ENCODE data around the gene CEP78.

CEP78 gene

GRCh38 chr9:78245401-78245800 is 9.5 kb downstream of the CEP78 start:
- no peaks in the 10 kb centered on the region for H3K27me3 Mint-ChIP-seq
- no peak overlapping the region for H3K27ac Mint-ChIP-seq

GRCh38 chr9:78248635-78249034 is 12.8 kb downstream of the CEP78 start:
- no peaks in the 10 kb centered on the region for H3K27me3 Mint-ChIP-seq
- H3K9me3 Mint-ChIP-seq: no peaks in the 10 kb centered on the region
- no peak overlapping the region for H3K4me3 Mint-ChIP-seq
- H3K36me3 Mint-ChIP-seq: peaks cover 30% of the 10 kb centered on the region
- no peak overlapping the region for H3K27ac Mint-ChIP-seq
- H3K4me1 Mint-ChIP-seq: no peaks in the 10 kb centered on the region
- no peak for ATAC-seq (ENCODE audit: low read depth)
- DNase-seq (ENCODE audit: low spot score in 2 of 2): no peak

More at GRCh38 chr9:78245401-78245800, 9.5 kb downstream of the CEP78 start:
- Mint-ChIP-seq H3K36me3 (peaks cover 35% of the 10 kb centered on the region), H3K4me3 (no peak overlapping the region), H3K4me1 (no peaks in the 10 kb centered on the region), H3K9me3 (no peaks in the 10 kb centered on the region)
- DNase-seq (ENCODE audit: low spot score in 2 of 2) (no peak), ATAC-seq (ENCODE audit: low read depth) (no peak)

- no peaks in the 10 kb centered on the region for H3K27me3 Mint-ChIP-seq
- H3K4me3 Mint-ChIP-seq: no peak overlapping the region
- ATAC-seq (ENCODE audit: low read depth) (no peak), DNase-seq (ENCODE audit: low spot score in 2 of 2) (no peak)
- no peaks in the 10 kb centered on the region for H3K4me1 Mint-ChIP-seq
- no peak overlapping the region for H3K27ac Mint-ChIP-seq
- H3K9me3 Mint-ChIP-seq: no peaks in the 10 kb centered on the region
- H3K36me3 Mint-ChIP-seq: peaks cover 30% of the 10 kb centered on the region
These were observed 13.7 kb downstream of the CEP78 start for GRCh38 chr9:78249542-78249941.

GRCh38 chr9:78252616-78253015 is 16.7 kb downstream of the CEP78 start:
- Mint-ChIP-seq H3K9me3 (no peaks in the 10 kb centered on the region), H3K36me3 (peaks cover 26% of the 10 kb centered on the region), H3K4me3 (no peak overlapping the region), H3K27me3 (no peaks in the 10 kb centered on the region), H3K27ac (no peak overlapping the region), H3K4me1 (no peaks in the 10 kb centered on the region)
- DNase-seq (ENCODE audit: low spot score in 2 of 2): no peak
- ATAC-seq (ENCODE audit: low read depth): no peak

- H3K36me3 Mint-ChIP-seq: peaks cover 24% of the 10 kb centered on the region
These were observed 17.4 kb downstream of the CEP78 start for GRCh38 chr9:78253285-78253684.

GRCh38 chr9:78261403-78262001 is 25.6 kb downstream of the CEP78 start:
- no peak for ATAC-seq (ENCODE audit: low read depth)
- no peaks in the 10 kb centered on the region for H3K4me1 Mint-ChIP-seq

More at GRCh38 chr9:78253285-78253684, 17.4 kb downstream of the CEP78 start:
- DNase-seq (ENCODE audit: low spot score in 2 of 2) (no peak), ATAC-seq (ENCODE audit: low read depth) (no peak)
- Mint-ChIP-seq H3K4me3 (no peak overlapping the region), H3K9me3 (no peaks in the 10 kb centered on the region), H3K27ac (no peak overlapping the region), H3K4me1 (no peaks in the 10 kb centered on the region), H3K27me3 (no peaks in the 10 kb centered on the region)

GRCh38 chr9:78262655-78263054 is 26.8 kb downstream of the CEP78 start:
- ATAC-seq (ENCODE audit: low read depth) (no peak), DNase-seq (ENCODE audit: low spot score in 2 of 2) (no peak)
- peaks cover 21% of the 10 kb centered on the region for H3K36me3 Mint-ChIP-seq
- no peak overlapping the region for H3K4me3 Mint-ChIP-seq
- H3K27ac Mint-ChIP-seq: no peak overlapping the region
- H3K27me3 Mint-ChIP-seq: no peaks in the 10 kb centered on the region
- H3K4me1 Mint-ChIP-seq: no peaks in the 10 kb centered on the region
- no peaks in the 10 kb centered on the region for H3K9me3 Mint-ChIP-seq

More at GRCh38 chr9:78261403-78262001, 25.6 kb downstream of the CEP78 start:
- peaks cover 21% of the 10 kb centered on the region for H3K36me3 Mint-ChIP-seq
- H3K27me3 Mint-ChIP-seq: no peaks in the 10 kb centered on the region
- DNase-seq (ENCODE audit: low spot score in 2 of 2): no peak
- no peak overlapping the region for H3K4me3 Mint-ChIP-seq
- H3K27ac Mint-ChIP-seq: no peak overlapping the region
- H3K9me3 Mint-ChIP-seq: no peaks in the 10 kb centered on the region

GRCh38 chr9:78267889-78268288 is 32.0 kb downstream of the CEP78 start:
- peaks cover 37% of the 10 kb centered on the region for H3K36me3 Mint-ChIP-seq
- H3K27ac Mint-ChIP-seq: no peak overlapping the region
- no peaks in the 10 kb centered on the region for H3K9me3 Mint-ChIP-seq
- H3K27me3 Mint-ChIP-seq: no peaks in the 10 kb centered on the region
- no peak for DNase-seq (ENCODE audit: low spot score in 2 of 2)
- no peak for ATAC-seq (ENCODE audit: low read depth)
- H3K4me3 Mint-ChIP-seq: no peak overlapping the region
- no peaks in the 10 kb centered on the region for H3K4me1 Mint-ChIP-seq

- Mint-ChIP-seq H3K9me3 (no peaks in the 10 kb centered on the region), H3K36me3 (peaks cover 34% of the 10 kb centered on the region), H3K4me1 (no peaks in the 10 kb centered on the region), H3K27me3 (no peaks in the 10 kb centered on the region), H3K27ac (no peak overlapping the region), H3K4me3 (no peak overlapping the region)
- DNase-seq (ENCODE audit: low spot score in 2 of 2) (no peak), ATAC-seq (ENCODE audit: low read depth) (no peak)
These were observed 33.9 kb downstream of the CEP78 start for GRCh38 chr9:78269784-78270183.

GRCh38 chr9:78272307-78272706 is 36.4 kb downstream of the CEP78 start:
- no peaks in the 10 kb centered on the region for H3K4me1 Mint-ChIP-seq
- no peaks in the 10 kb centered on the region for H3K27me3 Mint-ChIP-seq
- H3K9me3 Mint-ChIP-seq: no peaks in the 10 kb centered on the region
- DNase-seq (ENCODE audit: low spot score in 2 of 2) (no peak), ATAC-seq (ENCODE audit: low read depth) (no peak)
- H3K36me3 Mint-ChIP-seq: peaks cover 24% of the 10 kb centered on the region
- H3K4me3 Mint-ChIP-seq: no peak overlapping the region
- no peak overlapping the region for H3K27ac Mint-ChIP-seq

GRCh38 chr9:78273761-78274160 is 37.9 kb downstream of the CEP78 start:
- H3K9me3 Mint-ChIP-seq: no peaks in the 10 kb centered on the region
- H3K4me1 Mint-ChIP-seq: no peaks in the 10 kb centered on the region
- no peaks in the 10 kb centered on the region for H3K27me3 Mint-ChIP-seq

GRCh38 chr9:78278177-78278777 is 42.4 kb downstream of the CEP78 start:
- Mint-ChIP-seq H3K4me3 (no peak overlapping the region), H3K27me3 (no peaks in the 10 kb centered on the region), H3K27ac (no peak overlapping the region), H3K36me3 (no peaks in the 10 kb centered on the region), H3K4me1 (no peaks in the 10 kb centered on the region), H3K9me3 (no peaks in the 10 kb centered on the region)
- no peak for ATAC-seq (ENCODE audit: low read depth)
- DNase-seq (ENCODE audit: low spot score in 2 of 2): no peak

More at GRCh38 chr9:78273761-78274160, 37.9 kb downstream of the CEP78 start:
- H3K36me3 Mint-ChIP-seq: peaks cover 16% of the 10 kb centered on the region
- no peak for DNase-seq (ENCODE audit: low spot score in 2 of 2)
- no peak overlapping the region for H3K27ac Mint-ChIP-seq
- H3K4me3 Mint-ChIP-seq: no peak overlapping the region
- no peak for ATAC-seq (ENCODE audit: low read depth)

GRCh38 chr9:78278801-78279200 is 42.9 kb downstream of the CEP78 start:
- no peak overlapping the region for H3K27ac Mint-ChIP-seq
- ATAC-seq (ENCODE audit: low read depth) (no peak), DNase-seq (ENCODE audit: low spot score in 2 of 2) (no peak)
- no peaks in the 10 kb centered on the region for H3K36me3 Mint-ChIP-seq
- no peaks in the 10 kb centered on the region for H3K27me3 Mint-ChIP-seq
- peaks cover under 1% of the 10 kb centered on the region for H3K9me3 Mint-ChIP-seq
- H3K4me1 Mint-ChIP-seq: no peaks in the 10 kb centered on the region
- H3K4me3 Mint-ChIP-seq: no peak overlapping the region

GRCh38 chr9:78280982-78281668 is 45.2 kb downstream of the CEP78 start:
- no peaks in the 10 kb centered on the region for H3K36me3 Mint-ChIP-seq
- no peak for DNase-seq (ENCODE audit: low spot score in 2 of 2)
- H3K4me1 Mint-ChIP-seq: no peaks in the 10 kb centered on the region
- H3K4me3 Mint-ChIP-seq: no peak overlapping the region
- ATAC-seq (ENCODE audit: low read depth): no peak
- H3K27me3 Mint-ChIP-seq: peaks cover 3% of the 10 kb centered on the region
- peaks cover 2% of the 10 kb centered on the region for H3K9me3 Mint-ChIP-seq
- no peak overlapping the region for H3K27ac Mint-ChIP-seq
